ENCODE data around the gene PTPN2.
"Not testable (repeated sequence)": the region's sequence is repeated elsewhere in the genome, so short reads cannot be mapped to it uniquely, and the experiment has no call there.

Gene PTPN2

DNA sequence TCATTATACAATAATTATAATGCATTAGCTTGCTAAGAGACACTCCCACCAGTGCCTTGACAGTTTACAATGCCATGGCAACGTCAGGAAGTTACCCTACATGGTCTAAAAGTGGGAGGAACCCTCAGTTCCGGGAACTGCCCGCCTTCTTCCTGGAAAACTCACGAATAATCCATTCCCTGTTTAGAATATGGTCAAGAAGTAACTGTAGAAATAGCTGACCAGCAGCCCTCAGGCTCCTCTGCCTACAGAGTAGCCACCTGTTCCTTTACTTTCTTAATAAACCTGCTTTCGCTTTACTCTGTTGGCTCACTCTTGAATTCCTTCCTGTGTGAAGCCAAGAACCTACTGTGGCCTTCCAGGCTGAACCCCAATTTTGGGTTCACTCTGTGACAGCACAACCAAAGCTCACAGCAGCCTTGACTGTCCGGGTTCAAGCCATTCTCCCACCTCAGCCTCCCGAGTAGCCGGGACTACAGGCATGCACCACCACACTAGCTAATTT, 20.0 kb upstream of the PTPN2 start:
- TF ChIP-seq, protein P1, sequence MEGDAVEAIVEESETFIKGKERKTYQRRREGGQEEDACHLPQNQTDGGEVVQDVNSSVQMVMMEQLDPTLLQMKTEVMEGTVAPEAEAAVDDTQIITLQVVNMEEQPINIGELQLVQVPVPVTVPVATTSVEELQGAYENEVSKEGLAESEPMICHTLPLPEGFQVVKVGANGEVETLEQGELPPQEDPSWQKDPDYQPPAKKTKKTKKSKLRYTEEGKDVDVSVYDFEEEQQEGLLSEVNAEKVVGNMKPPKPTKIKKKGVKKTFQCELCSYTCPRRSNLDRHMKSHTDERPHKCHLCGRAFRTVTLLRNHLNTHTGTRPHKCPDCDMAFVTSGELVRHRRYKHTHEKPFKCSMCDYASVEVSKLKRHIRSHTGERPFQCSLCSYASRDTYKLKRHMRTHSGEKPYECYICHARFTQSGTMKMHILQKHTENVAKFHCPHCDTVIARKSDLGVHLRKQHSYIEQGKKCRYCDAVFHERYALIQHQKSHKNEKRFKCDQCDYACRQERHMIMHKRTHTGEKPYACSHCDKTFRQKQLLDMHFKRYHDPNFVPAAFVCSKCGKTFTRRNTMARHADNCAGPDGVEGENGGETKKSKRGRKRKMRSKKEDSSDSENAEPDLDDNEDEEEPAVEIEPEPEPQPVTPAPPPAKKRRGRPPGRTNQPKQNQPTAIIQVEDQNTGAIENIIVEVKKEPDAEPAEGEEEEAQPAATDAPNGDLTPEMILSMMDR (conservative IDR thresholded peaks at IDR 0.05; ENCODE audit: low read depth, low read length): no peak
- no peak overlapping the region for H3K4me2 ChIP-seq
- H3K9ac ChIP-seq: no peak overlapping the region
- H3K27me3 ChIP-seq (ENCODE audit: insufficient read depth, low read depth): no peaks in the 10 kb centered on the region; the same call in 1 of the 2 replicates
- H3K36me3 ChIP-seq (ENCODE audit: insufficient read depth): no peaks in the 10 kb centered on the region
- H2AFZ ChIP-seq (ENCODE audit: low read depth): no peak overlapping the region
- H3K27ac ChIP-seq: no peak overlapping the region
- no peaks in the 10 kb centered on the region for H3K79me2 ChIP-seq (ENCODE audit: insufficient read depth, low read depth)
- no peaks in the 10 kb centered on the region for H3K4me1 ChIP-seq (ENCODE audit: low read depth, poor library complexity, severe bottlenecking)
- H3K4me3 ChIP-seq (IDR thresholded peaks at IDR 0.05; ENCODE audit: insufficient read depth, low read depth, low read length): no peak overlapping the region
- H4K20me1 ChIP-seq (ENCODE audit: insufficient read depth): no peaks in the 10 kb centered on the region

DNA sequence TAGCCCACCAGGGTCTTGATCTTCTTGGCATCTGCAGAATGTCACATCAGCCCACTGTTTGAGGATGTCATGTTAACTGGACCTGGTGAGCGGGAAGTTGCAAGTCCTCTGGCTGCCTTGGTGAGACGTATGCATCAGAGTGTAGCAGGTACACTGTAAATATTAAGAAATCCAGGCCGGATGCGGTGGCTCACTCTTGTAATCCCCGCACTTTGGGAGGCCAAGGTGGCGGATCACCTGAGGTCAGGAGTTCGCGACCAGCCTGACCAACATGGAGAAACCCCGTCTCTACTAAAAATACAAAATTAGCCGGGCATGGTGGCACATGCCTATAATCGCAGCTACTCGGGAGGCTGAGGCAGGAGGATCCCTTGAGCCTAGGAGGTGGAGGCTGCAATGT, 17.2 kb upstream of the PTPN2 start:
- H3K27me3 ChIP-seq (ENCODE audit: insufficient read depth, low read depth); H4K20me1 ChIP-seq (ENCODE audit: insufficient read depth); H3K79me2 ChIP-seq (ENCODE audit: insufficient read depth, low read depth); H3K4me2 ChIP-seq; H3K27ac ChIP-seq; H3K36me3 ChIP-seq (ENCODE audit: insufficient read depth); H3K9ac ChIP-seq; H3K4me3 ChIP-seq (IDR thresholded peaks at IDR 0.05; ENCODE audit: insufficient read depth, low read depth, low read length); H2AFZ ChIP-seq (ENCODE audit: low read depth); H3K4me1 ChIP-seq (ENCODE audit: low read depth, poor library complexity, severe bottlenecking): not testable (repeated sequence)

DNA sequence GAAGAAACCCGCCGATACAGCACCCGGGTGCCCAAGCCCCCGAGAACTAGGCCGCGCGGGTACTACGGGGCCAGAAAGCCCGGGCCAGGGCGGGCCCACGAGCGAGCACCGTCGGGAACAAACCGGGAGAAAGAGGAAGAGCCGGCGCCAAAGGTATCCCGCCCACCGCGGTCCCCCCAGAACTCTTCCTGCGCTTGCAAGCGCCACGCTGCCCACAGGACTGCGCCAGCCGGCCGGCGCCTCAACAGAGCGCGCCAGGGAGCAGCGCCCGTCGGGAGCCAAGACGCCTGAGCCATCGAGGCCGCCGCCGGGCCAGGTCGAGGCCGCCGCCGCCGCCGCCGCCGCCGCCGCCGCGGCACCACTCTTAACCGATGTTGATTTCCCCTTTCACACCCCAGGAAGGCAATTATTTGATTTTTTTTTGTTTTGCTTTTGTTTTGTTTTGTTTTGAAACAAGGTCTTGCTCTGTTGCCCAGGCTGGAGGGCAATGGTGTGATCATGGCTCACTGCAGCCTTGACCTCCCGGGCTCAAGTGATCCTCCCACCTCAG, 12.8 kb upstream of the PTPN2 start:
- not testable (repeated sequence) for H3K9ac ChIP-seq; H3K4me2 ChIP-seq; H3K4me3 ChIP-seq (IDR thresholded peaks at IDR 0.05; ENCODE audit: insufficient read depth, low read depth, low read length); H4K20me1 ChIP-seq (ENCODE audit: insufficient read depth); H3K27me3 ChIP-seq (ENCODE audit: insufficient read depth, low read depth); H2AFZ ChIP-seq (ENCODE audit: low read depth); H3K36me3 ChIP-seq (ENCODE audit: insufficient read depth); H3K79me2 ChIP-seq (ENCODE audit: insufficient read depth, low read depth); H3K27ac ChIP-seq
- peaks cover 18% of the 10 kb centered on the region for H3K4me1 ChIP-seq (ENCODE audit: low read depth, poor library complexity, severe bottlenecking)

DNA sequence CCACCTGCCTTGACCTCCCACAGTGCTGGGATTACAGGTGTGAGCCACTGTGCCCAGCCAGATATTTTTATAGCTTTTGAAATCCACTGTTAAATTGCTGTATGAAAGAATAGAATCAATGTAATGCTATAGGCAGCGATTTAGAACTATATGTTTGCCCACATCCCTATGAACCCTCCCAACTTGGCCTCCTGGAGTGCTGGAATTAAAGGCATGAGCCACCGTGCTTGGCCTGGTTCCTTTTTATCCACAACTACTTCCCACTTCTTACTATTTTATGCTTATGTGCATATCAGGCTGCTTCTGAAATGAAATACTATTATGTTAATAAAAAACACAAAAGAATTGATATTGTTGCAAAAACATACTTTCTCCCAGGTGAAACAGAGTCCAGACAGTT, 11.6 kb upstream of the PTPN2 start:
- peaks cover 31% of the 10 kb centered on the region for H3K4me1 ChIP-seq (ENCODE audit: low read depth, poor library complexity, severe bottlenecking)
- no peaks in the 10 kb centered on the region for H4K20me1 ChIP-seq (ENCODE audit: insufficient read depth)
- H3K4me3 ChIP-seq (IDR thresholded peaks at IDR 0.05; ENCODE audit: insufficient read depth, low read depth, low read length): no peak overlapping the region
- no peaks in the 10 kb centered on the region for H3K36me3 ChIP-seq (ENCODE audit: insufficient read depth)
- H2AFZ ChIP-seq (ENCODE audit: low read depth): no peak overlapping the region
- H3K4me2 ChIP-seq: no peak overlapping the region
- H3K79me2 ChIP-seq (ENCODE audit: insufficient read depth, low read depth): no peaks in the 10 kb centered on the region
- TF ChIP-seq, protein P1 (conservative IDR thresholded peaks at IDR 0.05; ENCODE audit: low read depth, low read length): no peak
- no peaks in the 10 kb centered on the region for H3K27me3 ChIP-seq (ENCODE audit: insufficient read depth, low read depth)
- H3K27ac ChIP-seq: no peak overlapping the region
- no peak overlapping the region for H3K9ac ChIP-seq

DNA sequence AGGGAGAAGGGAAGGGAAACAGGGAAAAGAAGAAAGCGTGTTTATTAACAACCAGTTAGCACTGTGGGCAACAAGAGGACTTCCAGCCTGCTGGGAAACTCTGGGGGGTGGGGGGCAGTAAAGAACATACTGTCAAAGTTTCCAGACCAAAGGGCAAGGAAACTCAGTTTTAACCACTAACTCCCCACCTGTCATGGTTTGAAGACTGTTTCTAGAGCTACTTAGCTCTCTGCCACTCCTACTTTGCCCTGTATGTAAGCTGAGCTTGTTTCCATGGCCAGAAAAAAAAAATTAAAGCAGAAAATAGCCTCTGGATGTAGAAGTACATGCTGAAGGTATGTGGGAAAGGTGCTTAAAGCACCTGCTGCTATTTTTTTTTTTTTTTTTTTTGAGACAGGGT, 11.0 kb upstream of the PTPN2 start:
- Histone ChIP-seq H3K4me3 (IDR thresholded peaks at IDR 0.05; ENCODE audit: insufficient read depth, low read depth, low read length) (no peak overlapping the region), H3K9ac (no peak overlapping the region), H3K79me2 (ENCODE audit: insufficient read depth, low read depth) (no peaks in the 10 kb centered on the region), H3K4me1 (ENCODE audit: low read depth, poor library complexity, severe bottlenecking) (peaks cover 35% of the 10 kb centered on the region), H3K27me3 (ENCODE audit: insufficient read depth, low read depth) (no peaks in the 10 kb centered on the region), H4K20me1 (ENCODE audit: insufficient read depth) (no peaks in the 10 kb centered on the region), H3K27ac (no peak overlapping the region), H2AFZ (ENCODE audit: low read depth) (no peak overlapping the region), H3K36me3 (ENCODE audit: insufficient read depth) (no peaks in the 10 kb centered on the region), H3K4me2 (no peak overlapping the region)
- TF ChIP-seq, protein P1 (conservative IDR thresholded peaks at IDR 0.05; ENCODE audit: low read depth, low read length): no peak

Measured in KMS-11 (cell line).